Kidney (tissue), 14 donors: ENCODE data around the gene CAPN15. TPM values are rescaled to one million over a fixed set of nuclear protein-coding genes. Genes with fewer than 3 reads are reported as not detected.

Experiments
- DNase-seq, 5 donors: peaks; one replicate each; pipeline ENCODE4 v3.0.0-alpha.2; 2013 to 2020
- FAIRE-seq: peaks from 2 replicates; lab custom pipeline; 2012; peaks lifted over from hg19 to GRCh38; lab: Jason Lieb, UNC
- H3K27ac ChIP-seq, 2 donors: one replicate each; pipeline ENCODE4 v1.7.0; 2013; ENCODE audit warnings: low read depth in 2 of 2, low read length in 2 of 2, inconsistent platforms in 1 of 2
- H3K27me3 ChIP-seq: one replicate; pipeline ENCODE4 v1.7.1; 2013; ENCODE audit warnings: low read length, inconsistent platforms; ENCODE audit not compliant: control insufficient read depth, insufficient read depth
- H3K36me3 ChIP-seq, 3 donors: one replicate each; pipeline versions ENCODE4 v1.7.0 to v1.7.1; 2013; ENCODE audit warnings: low read length in 3 of 3, control low read depth in 1 of 3, inconsistent platforms in 1 of 3; ENCODE audit not compliant: insufficient read depth in 3 of 3, control insufficient read depth in 2 of 3
- H3K4me1 ChIP-seq, 3 donors: one replicate each; pipeline versions ENCODE4 v1.7.0 to v1.7.1; 2013; ENCODE audit warnings: low read length in 3 of 3, inconsistent platforms in 1 of 3, low read depth in 1 of 3; ENCODE audit not compliant: control insufficient read depth in 2 of 3, insufficient read depth in 2 of 3
- H3K4me3 ChIP-seq, 3 donors: one replicate each; pipeline versions ENCODE4 v1.7.0 to v1.8.1; 2013; ENCODE audit warnings: low read length in 3 of 3, control low read depth in 1 of 3, inconsistent platforms in 1 of 3
- H3K9ac ChIP-seq, 3 donors: one replicate each; pipeline versions ENCODE4 v1.7.0 to v1.7.1; 2013; ENCODE audit warnings: low read length in 3 of 3, control low read depth in 1 of 3, inconsistent platforms in 1 of 3
- H3K9me3 ChIP-seq, 3 donors: one replicate each; pipeline versions ENCODE4 v1.7.0 to v1.7.1; 2013; ENCODE audit warnings: low read length in 3 of 3, control low read depth in 1 of 3, inconsistent platforms in 1 of 3; ENCODE audit not compliant: control insufficient read depth in 2 of 3, insufficient read depth in 1 of 3
- CTCF ChIP-seq: IDR thresholded peaks from 3 replicates; pipeline ENCODE4 v1.5.1; 2012; ENCODE audit warnings: mild to moderate bottlenecking, moderate library complexity, borderline replicate concordance; ENCODE audit not compliant: insufficient read depth; ENCODE audit errors: extremely low read depth
- intact Hi-C: fragments of 100-400 bp; cut with DNase I; formaldehyde crosslinking; loops from one replicate; pipeline ENCODE4 v1.11.1; 2022
- polyA plus RNA-seq: library from polyadenylated mRNA; stranded (reverse); fragments of 350-450 nt; fragmentation: Illumina TruSeq; extraction: RNeasy Lipid Tissue Mini Kit (QIAGEN cat#74804); gene quantifications from one replicate; pipeline ENCODE4 v1.2.3, GENCODE V29; 2014; ENCODE audit warnings: low read depth, low replicate concordance; ENCODE audit not compliant: insufficient read depth
- total RNA-seq: library from RNA; stranded (reverse); fragmentation: NEBNext Ultra II Directional; extraction: Animal tissue kit (Norgen Biotek cat#: 25700); gene quantifications from one replicate; pipeline ENCODE4 v1.2.1, GENCODE V29; 2021
- donor health status: control.
- donor health status: control.
- donor health status: control.
- donor health status: control.
- donor health status: control.
- donor health status: DM: yes; HTN: yes; CAD: no.
- donor health status: Normal renal cell carcinoma (clear cell type).

Gene CAPN15
- total and polyA plus RNA-seq, 2 donors from 2014 or later, result 17.9 to 52.9 TPM

- DNase-seq (no peak), FAIRE-seq (no peak)
- Histone ChIP-seq H3K27ac (no peak overlapping the region), H3K36me3 (no peaks in the 10 kb centered on the region), H3K9ac (no peak overlapping the region), H3K4me1 (peaks cover 0 to 9% (median 0%) of the 10 kb centered on the region in 3 donors), H3K4me3 (peak overlapping the region in 1 of 3 donors; percentile 43), H3K27me3 (no peaks in the 10 kb centered on the region), H3K9me3 (no peaks in the 10 kb centered on the region)
- intact Hi-C loops, result no loop called here
- TF ChIP-seq CTCF, result no peak
Observed at GRCh38 chr16:534856-535445, 7.4 kb downstream of the CAPN15 start.

- Histone ChIP-seq H3K9me3 (no peaks in the 10 kb centered on the region), H3K27me3 (no peaks in the 10 kb centered on the region), H3K36me3 (no peaks in the 10 kb centered on the region), H3K27ac (no peak overlapping the region), H3K4me1 (peaks cover 0 to 4% (median 0%) of the 10 kb centered on the region in 3 donors), H3K9ac (no peak overlapping the region), H3K4me3 (no peak overlapping the region)
- TF ChIP-seq CTCF, result no peak
- intact Hi-C loops, result no loop called here
- FAIRE-seq (no peak), DNase-seq (no peak)
Observed at GRCh38 chr16:535446-536405, 8.2 kb downstream of the CAPN15 start.

- DNase-seq, result no peak
- Histone ChIP-seq H3K9ac (no peak overlapping the region), H3K27ac (no peak overlapping the region), H3K4me1 (peaks cover 0 to 4% (median 0%) of the 10 kb centered on the region in 3 donors), H3K27me3 (no peaks in the 10 kb centered on the region), H3K9me3 (no peaks in the 10 kb centered on the region), H3K36me3 (no peaks in the 10 kb centered on the region), H3K4me3 (no peak overlapping the region)
- TF ChIP-seq CTCF, result no peak
- intact Hi-C loops, result no loop called here
- FAIRE-seq, result no peak
Observed at GRCh38 chr16:536746-537145, 9.2 kb downstream of the CAPN15 start.
